Measurements from ENCODE around the gene BCL2L13.
"Not testable (repeated sequence)": the region's sequence is repeated elsewhere in the genome, so short reads cannot be mapped to it uniquely, and the experiment has no call there.

The BCL2L13 gene

DNA sequence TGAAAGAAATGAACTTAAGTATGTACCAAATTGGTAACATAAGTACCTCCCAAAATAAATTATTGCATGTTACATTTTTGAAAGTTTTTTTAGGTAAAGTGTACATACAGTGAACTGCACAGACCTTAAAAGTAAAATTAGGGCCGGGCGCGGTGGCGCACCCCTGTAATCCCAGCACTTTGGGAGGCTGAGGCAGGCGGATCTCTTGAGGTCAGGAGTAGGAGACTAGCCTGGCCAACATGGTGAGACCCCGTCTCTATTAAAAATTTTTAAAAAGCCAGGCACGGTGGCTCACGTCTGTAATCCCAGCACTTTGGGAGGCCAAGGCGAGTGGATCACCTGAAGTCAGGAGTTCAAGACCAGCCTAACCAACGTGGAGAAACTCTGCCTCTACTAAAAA, 1.7 kb upstream of the BCL2L13 start:
- DNase-seq = not testable (repeated sequence)

DNA sequence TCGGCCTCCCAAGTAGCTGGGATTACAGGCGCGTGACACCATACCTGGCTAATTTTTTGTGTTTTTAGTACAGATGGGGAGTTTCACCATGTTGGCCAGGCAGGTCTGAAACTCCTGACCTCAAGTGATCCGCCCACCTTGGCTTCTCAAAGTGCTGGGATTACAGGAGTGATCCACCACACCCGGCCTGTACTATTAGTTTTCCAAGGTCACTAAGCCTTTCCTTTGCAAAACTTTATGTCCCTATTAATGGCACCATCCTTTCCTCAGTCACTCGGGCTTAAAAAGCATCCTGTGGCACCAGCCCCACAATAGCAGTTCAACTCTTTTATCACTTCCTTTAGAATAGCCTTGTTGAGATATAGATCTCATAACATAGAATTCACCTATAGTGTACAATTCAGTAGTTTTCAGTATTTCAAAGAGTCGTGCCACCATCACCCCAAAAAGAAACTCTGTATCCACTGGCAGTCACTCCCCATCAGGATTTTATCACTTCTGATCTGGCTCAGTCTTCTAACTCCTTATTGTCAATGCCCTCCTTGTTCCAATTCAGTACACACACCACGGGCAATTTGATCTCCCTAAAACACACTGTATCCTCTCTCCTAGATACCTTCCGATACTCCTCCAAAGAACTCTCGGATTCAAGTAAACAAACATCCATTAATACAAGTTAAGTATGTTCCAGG, 921 bp upstream of the BCL2L13 start:
- no peak for DNase-seq

DNA sequence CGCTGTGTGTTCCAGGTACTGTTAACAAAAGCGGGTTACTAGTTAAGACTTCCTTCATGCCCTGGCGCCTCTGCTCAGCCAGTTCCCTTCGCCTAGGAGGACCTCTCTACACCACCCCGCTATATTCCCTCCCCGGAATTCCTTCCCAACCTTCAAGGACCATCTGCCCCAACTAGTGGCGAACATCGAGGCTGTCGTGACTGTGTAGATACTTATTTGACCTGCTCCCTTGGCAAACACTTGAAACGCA, 450 bp upstream of the BCL2L13 start:
- DNase-seq = no peak

DNA sequence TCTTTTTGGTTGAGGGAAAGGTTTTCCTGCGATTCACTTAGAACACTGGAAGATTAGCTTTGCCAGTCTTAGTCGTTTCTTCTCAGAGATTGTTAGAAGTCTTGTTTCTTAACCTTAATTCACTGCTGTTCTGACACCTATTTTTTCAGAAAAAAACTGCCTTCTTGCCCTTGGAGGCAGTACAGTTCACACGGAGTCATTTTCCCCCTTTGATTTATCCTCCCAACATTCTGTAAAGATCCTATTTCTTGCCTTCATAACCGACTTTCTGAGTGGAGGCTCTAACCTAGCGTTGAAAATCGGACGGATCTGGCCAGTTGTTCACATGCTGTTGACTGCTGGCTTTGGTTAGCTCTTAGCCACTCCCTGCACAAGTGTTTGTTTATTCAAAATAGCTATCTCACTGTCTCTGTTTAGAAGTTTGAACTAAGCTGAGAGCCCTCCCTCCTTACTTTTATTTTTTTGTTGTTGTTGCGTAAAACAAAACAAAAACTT, 737 bp downstream of the BCL2L13 start:
- no peak for DNase-seq

DNA sequence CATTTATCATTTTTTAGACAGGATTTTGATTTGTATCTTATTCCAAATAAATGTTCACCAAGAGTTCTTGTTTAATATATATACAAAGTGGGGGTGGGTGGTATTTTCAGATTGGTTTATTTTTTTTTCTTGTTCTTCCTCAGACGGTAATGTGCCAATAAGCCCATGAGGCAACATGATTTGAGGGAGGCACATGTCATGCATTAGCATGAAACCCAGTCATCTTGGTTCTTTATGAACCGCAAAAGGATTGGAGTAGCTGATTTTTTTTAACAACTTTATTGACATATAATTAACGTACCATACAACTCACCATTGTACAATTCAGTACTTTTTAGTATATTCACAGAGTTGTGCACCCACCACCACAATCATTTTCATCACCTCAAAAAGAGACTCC, 2.7 kb downstream of the BCL2L13 start:
- DNase-seq = no peak

DNA sequence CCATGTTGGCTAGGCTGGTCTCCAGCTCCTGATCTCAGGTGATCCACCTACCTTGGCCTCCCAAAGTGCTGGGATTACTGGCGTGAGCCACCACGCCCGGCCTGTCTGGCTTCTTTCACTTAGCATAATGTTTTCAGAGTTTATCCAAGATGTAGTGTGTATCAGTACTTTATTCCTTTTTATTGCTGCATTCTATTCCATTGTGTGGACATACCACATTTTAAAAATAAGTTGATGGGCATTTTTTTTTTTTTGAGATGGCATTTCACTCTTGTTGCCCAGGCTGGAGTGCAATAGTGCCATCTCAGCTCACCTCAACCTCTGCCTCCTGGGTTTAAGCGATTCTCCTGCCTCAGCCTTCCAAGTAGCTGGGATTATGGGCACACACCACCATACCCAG, 3.8 kb downstream of the BCL2L13 start:
- not testable (repeated sequence) for DNase-seq

DNA sequence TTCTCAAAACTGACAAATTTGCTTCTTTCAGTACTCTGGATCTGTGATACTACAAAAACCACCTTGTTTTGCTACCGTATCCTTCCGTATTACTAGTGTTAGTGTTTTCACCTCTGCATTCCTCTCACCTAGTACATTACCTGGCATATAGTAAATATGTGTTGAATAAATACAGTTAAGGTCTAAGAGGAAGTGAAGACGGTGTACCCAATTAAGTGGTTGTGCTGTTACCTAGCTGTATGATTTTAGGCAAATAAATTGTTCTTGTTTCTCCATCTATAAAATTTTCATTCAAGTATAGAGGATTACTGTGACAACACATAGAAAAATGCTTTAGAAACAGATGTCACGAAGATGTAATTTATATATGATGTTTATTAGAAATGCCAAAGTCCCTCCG, 8.9 kb downstream of the BCL2L13 start:
- no peak for DNase-seq

DNA sequence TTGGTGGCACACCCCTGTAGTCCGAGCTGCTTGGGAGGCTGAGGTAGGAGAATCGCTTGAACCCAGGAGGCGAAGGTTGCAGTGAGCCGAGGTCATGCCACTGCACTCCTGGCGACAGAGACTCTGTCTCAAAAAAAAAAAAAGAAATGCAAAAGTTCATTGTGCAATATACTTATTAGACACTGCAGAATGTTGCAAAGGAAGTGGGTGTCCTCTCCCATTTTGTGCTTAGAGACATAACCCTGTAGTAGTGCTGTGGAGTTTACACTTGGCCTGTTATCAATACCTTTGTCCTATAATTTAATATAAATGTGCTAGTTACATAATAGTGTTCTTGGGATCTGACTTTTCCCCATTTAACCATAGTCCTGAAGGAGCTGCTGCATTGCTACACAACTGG, 9.4 kb downstream of the BCL2L13 start:
- no peak for DNase-seq

DNA sequence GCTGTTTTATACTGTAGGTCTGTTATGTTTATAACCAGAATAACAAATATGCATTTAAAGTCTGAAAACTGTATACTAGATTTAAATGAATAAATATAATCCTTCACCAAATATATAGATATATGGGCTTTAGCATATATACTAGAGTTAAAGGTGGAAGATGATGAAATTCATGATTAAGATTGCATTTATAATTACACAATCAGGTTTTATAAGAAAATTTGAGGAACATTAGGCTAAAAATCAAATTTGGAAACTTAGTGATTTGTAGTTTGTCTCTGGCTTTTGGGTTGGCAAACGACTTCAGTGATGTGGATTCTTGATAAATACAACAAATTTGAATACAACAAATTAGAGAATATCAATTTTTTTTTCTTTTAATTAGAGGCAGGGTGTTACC, 10.0 kb downstream of the BCL2L13 start:
- no peak for DNase-seq

DNA sequence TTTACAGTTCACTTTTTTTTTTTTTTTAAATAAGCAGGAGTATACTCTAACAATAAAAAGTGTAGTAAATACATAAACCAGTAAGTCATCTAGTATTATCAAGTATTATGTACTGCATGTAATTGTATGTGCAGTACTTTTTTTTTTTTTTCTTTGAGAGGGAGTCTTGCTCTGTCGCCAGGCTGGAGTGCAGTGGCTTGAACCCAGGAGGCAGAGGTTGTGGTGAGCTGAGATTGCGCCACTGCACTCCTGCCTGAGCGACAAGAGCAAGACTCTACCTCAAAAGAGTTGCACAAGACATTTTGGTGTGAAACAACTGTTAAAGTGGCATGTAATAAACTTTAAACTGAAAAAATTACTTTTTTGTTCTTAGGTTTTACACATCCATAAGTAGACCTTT, 16.7 kb downstream of the BCL2L13 start:
- DNase-seq = no peak

DNA sequence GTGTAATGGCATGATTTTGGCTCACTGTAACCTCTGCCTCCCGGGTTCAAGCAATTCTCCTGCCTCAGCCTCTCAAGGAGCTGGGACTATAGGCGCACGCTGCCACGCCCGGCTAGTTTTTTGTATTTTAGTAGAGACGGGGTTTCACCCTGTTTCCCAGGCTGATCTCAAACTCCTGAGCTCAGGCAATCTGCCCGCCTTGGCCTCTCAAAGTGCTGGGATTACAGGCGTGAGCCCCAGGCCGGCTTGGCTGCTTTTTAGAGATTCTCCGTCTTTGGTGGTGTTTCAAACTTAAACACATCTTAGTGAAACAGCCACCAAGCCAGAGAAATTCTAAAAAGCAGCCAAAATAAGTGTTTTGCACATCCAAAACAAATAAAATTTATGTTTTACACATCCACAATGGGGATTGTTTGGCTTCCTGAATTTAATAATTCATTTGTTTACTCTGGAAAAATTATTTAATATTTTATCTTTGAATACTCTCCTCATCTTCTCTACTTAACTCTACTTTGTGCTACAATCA, 18.4 kb downstream of the BCL2L13 start:
- DNase-seq = no peak

DNA sequence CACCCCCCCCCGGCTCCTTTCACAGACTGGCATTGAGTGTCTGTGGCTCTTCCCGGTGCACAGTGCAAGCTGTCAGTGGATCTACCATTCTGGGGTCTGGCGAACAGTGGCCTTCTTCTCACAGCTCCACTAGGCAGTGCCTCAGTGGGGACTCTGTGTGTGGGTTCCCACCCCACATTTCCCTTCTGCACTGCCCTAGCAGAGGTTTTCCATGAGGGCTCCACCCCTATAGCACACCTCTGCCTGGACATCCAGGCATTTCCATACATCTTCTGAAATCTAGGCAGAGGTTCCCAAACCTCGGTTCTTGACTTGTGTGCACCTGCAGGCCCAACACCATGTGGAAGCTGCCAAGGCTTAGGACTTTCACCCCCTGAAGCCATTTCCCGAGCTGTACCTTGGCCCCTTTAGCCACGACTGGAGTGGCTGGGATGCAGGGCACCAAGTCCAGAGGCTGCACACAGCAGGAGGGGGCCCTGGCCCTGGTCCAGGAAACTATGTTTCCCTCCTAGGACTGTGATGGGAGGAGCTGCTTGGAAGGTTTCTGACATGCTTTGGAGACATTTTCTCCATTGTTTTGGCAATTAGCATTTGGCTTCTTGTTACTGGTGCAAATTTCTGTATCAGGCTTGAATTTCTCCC, 26.0 kb downstream of the BCL2L13 start:
- DNase-seq = no peak

DNA sequence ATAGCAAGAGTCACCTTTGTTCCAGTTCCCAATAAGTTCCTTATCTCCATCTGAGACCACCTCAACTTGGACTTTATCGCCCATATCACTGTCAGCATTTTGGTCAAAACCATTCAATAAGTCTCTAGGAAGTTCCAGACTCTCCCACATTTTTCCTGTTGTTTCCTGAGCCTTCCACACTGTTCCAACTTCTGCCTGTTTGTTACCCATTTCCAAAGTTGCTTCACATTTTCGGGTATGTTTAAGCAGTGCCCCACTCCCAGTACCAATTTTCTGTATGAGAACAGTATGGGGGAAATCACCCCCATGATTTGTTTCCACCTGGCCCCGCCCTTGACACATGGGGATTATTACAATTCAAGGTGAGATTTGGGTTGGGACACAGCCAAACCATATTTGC, 26.7 kb downstream of the BCL2L13 start:
- DNase-seq = no peak

DNA sequence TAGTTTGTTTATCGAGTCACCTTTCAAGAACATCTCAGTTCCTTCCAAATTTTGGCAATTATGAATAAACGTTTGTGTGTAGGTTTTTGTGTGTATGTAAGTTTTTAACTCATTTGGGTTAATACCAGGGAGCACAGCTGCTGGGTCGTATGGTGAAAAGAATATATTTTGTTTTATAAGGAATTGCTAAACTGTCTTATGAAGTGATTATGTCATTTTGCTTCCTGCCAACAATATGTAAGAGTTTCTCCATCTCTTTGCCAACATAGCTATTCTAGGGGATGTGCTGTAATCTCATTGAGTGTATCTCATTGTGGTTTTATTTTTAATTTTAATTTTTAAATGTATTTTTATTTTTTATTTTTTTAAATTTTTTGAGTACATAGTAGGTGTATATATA, 27.3 kb downstream of the BCL2L13 start:
- DNase-seq = no peak

DNA sequence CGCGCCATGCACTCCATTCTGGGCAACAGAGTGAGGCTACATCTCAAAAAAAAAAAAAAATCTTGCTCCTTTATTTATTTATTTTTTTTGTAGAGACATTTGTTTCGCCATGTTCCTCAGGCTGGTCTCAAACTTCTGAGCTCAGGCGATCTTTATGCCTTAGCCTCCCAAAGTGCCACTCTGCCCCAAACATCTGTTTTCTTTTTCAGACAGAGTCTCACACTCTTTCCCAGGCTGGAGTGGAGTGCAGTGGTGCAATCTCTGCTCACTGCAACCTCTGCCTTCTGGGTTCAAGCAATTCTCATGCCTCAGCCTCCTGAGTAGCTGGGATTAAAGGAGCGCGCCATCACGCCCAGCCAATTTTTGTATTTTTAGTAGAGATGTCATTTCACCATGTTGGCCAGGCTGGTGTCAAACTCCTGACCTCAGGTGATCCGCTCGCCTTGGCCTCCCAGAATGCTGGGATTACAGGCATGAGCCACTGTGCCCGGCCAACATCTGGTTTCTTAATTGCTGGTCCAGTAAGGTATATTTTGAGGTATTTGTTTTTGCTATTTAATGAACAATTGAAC, 33.0 kb downstream of the BCL2L13 start:
- not testable (repeated sequence) for DNase-seq

DNA sequence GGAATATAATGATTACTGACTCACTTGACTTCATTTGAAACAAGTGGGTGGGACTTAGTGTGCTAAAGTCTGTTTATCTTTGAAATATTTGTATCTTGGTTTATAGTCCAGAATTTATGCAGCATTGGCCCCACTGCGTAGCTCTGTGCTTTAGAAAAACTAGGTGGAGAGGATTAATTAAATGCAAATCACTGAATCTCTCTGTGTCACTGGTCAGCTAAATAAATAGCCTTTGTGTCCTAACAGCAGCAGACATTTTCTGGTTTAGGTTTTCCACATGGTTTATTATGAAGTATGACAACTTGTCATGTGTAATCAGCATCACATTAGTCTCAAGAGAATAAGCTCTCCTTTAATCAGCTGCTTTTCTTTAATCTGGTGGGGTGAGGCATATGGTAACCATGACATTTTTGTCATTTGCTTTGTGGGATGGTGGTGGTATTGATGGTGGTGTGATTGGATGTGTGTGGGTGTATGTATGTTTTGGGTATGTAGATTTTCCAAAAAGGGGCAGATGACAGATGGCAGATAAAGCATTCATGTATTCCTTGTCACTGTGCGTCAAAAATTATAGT, 33.9 kb downstream of the BCL2L13 start:
- DNase-seq = peak in 1 of 2 experiments; percentile 22

DNA sequence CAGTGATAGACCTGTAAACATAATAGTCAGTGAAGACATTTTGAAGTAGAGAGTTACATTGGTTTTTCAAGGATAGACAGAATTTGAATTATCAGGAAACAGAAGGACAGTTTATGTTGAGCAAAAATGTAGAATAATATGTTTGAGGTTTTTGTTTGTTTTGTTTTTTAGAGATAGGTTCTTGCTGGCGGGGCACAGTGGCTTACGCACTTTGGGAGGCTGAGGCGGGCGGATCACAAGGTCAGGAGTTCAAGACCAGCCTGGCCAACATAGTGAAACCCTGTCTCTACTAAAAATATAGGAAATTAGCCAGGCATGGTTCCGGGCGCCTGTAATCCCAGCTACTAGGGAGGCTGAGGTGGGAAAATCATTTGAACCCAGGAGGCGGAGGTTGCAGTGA, 35.6 kb downstream of the BCL2L13 start:
- no peak for DNase-seq

DNA sequence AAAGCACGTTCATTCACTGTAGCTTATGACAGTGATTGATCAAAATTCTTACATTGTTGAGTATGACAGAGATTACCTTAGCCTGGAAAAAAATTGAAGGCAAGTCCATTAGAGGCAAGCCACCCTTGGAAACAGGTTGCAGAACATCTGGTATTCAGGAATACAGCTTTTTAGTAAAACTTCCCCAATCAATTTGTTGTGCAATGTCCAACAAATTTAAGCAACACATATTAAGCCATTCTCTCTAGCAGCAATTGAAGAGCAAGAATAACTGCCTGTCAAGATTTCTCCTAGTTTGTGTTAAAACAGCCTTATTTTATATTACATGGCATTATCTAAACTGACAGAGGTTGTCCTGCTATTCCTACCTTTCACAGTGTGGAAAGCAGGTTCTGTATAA, 37.0 kb downstream of the BCL2L13 start:
- DNase-seq = no peak

DNA sequence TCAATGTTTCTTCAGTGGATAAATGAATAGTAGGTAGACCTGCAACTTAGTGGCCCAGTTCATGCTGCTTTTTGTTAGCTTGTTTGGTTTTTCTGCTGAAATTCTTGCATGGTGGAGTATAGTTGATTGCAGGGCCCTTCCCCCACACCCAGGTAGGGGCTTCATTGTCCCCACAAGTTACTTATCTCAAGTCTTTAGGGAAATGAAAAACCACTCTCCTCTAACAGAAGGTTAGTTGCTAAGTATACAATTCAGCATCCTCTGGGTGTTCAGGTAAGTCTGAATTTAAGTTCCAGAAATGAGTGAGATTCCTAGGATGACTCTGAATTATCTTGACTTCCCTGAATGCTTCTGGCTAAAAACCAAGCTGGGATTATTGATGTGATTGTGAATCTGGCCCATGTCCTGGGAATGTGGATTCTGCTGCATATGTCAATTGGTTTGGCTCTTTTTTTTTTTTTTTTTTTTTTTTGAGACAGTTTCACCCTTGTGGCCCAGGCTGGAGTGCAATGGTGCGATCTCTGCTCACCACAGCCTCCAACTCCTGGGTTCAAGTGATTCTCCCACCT, 40.3 kb downstream of the BCL2L13 start:
- DNase-seq = no peak

DNA sequence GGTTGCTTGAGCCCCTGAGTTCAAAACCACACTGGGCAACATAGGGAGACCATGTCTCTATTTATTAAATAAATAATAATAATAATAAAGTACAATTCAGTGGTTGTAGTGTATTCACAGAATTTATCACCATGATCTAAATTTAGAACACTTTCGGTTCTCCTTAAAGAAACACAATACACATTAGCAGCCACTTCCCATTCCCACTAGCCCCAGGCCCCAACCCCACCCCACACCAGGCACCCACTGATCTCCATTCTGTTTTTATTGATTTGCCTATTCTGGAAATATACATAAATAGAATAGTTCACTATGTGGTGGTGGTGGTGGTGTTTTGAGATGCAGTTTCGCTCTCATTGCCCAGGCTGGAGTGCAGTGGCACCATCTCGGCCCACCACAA, 45.7 kb downstream of the BCL2L13 start:
- DNase-seq = no peak

DNA sequence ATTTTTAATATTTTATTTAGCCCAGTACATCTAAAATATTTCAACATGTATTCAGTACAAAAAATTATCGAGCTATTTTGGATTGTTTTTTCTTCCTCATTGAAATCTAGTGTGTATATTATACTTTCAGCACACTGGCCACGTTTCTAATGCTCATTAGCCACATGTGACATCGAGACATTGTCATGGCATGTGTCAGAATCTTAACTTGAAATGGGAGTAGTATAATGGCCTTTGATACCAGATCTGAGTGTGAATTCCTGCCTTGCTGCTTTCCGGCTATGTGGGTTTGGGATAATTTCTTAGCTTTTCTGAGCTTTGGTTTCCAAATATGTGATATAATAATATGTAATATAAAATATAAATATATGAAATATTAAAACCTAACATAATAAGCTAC, 54.3 kb downstream of the BCL2L13 start:
- DNase-seq = no peak

DNA sequence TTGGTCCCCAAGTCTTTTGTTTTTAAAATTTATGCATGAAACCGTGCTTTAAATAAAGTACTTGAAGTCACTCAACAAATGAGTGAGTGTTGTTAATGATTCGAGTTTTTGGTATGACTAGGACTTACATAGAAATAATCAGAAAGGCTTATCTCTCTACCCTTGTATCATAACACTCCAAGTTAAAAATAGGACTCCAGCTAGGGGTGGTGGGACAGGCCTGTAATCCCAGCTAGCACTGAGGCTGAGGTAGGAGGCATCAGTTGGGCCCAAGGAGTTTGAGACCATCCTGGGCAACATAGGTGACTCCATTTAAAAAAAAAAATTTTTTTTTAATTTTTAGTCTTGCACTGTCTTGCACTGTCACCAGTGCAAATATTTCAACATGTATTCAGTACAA, 55.6 kb downstream of the BCL2L13 start:
- DNase-seq = no peak

DNA sequence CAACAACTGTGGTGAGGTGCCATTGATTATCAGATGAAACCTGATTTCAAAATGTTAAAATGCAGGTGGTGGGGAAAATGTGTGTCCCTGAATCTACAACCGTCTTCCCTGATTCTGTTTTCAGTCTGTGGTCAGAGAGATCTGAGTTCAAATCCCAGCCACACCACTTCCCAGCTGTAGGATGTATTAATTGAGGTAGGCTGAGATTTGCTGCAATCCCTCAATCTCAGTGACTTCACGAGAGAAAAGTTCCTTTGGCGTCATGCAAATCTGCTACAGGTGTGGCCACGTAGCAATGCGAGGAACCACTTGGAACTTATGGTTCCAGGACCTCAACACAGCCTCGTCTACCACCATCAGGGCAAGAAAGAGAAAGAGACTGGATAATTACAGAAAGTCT, 56.2 kb downstream of the BCL2L13 start:
- DNase-seq = no peak

DNA sequence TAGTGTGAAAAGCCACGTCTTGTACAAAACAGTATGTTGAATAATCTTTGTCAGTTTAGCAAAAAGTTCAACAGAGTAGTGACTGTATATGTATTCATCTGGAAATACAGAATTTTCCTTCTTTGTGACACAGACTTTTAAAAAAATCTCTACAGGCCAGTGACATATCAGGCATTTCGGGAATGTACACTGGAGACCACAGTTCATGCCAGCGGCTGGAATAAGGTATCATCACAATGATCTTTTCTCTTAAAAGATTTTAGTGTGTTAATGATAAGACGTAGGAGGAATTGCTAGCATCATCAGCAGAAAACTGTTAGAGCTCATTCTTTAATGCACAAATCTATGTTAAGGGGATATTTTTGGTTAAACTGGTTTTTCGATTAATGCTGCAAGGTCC, 57.4 kb downstream of the BCL2L13 start:
- DNase-seq = no peak
